ENCODE data around the gene TSPAN10. TPM values are rescaled to one million over a fixed set of nuclear protein-coding genes. Genes with fewer than 3 reads are reported as not detected.

The TSPAN10 gene
- total and polyA plus RNA-seq, 9 of the 15 experiments (the other 6 are each of a cell fraction or from before 2014, with no cell fraction given) = 0.05 to 0.31 (median 0.13) TPM; not detected in 1

- TF ChIP-seq E2F4 (CRISPR knock-in tag; IDR thresholded peaks at IDR 0.05; ENCODE audit: low read depth) (no peak), TRIM25 (IDR thresholded peaks at IDR 0.05; ENCODE audit: borderline replicate concordance) (no peak), ZFP30 (CRISPR knock-in tag; IDR thresholded peaks at IDR 0.05; ENCODE audit: borderline replicate concordance) (no peak), ZFX (CRISPR knock-in tag; IDR thresholded peaks at IDR 0.05) (peak; percentile 57), ELF1 (tag; IDR thresholded peaks at IDR 0.05) (peak; percentile 98), ZNF785 (CRISPR knock-in tag; IDR thresholded peaks at IDR 0.05) (no peak), HDAC2 (IDR thresholded peaks at IDR 0.05) (0 out of 2 replicates have a peak, but pooled peaks have one; percentile 54), HNRNPLL (IDR thresholded peaks at IDR 0.05; ENCODE audit: low read depth, low read length, poor library complexity, severe bottlenecking) (peak; percentile 20), ZBTB8A (IDR thresholded peaks at IDR 0.05; ENCODE audit: partially characterized antibody) (no peak), TBL1XR1 (IDR thresholded peaks at IDR 0.05; ENCODE audit: low read length in 2 of 2) (no peak), POLR2A (conservative IDR thresholded peaks at IDR 0.05) (peak; percentile 59), THRAP3 (IDR thresholded peaks at IDR 0.05; ENCODE audit: borderline replicate concordance) (no peak), MAFK (IDR thresholded peaks at IDR 0.05; ENCODE audit: low read length) (no peak), SLC30A9 (CRISPR knock-in tag; IDR thresholded peaks at IDR 0.05) (no peak), GATAD2B (IDR thresholded peaks at IDR 0.05; ENCODE audit: borderline replicate concordance) (peak; percentile 83; the same call in 1 of the 2 replicates), JUN (IDR thresholded peaks at IDR 0.05; ENCODE audit: borderline replicate concordance, low read depth, low read length) (0 out of 2 replicates have a peak, but pooled peaks have one; percentile 13), JUN (CRISPR knock-in tag; IDR thresholded peaks at IDR 0.05; ENCODE audit: borderline replicate concordance) (no peak), SREBF1 (IDR thresholded peaks at IDR 0.05; ENCODE audit: borderline replicate concordance, low read depth, low read length) (no peak), TAL1 (IDR thresholded peaks at IDR 0.05) (no peak), GATAD2A (IDR thresholded peaks at IDR 0.05) (no peak), ARHGAP35 (IDR thresholded peaks at IDR 0.05; ENCODE audit: partially characterized antibody) (no peak), PTBP1 (IDR thresholded peaks at IDR 0.05; ENCODE audit: low read depth, low read length) (no peak)
Measured at GRCh38 chr17:81683584-81684441, 46.8 kb downstream of the TSPAN10 start, which contains the start of the genes ARL16 and HGS (continued).
